ENCODE data around the gene TRIOBP. TPM values are rescaled to one million over a fixed set of nuclear protein-coding genes. Genes with fewer than 3 reads are reported as not detected.

The TRIOBP gene
- polyA plus RNA-seq, 1 experiment: 73.9 TPM

DNA sequence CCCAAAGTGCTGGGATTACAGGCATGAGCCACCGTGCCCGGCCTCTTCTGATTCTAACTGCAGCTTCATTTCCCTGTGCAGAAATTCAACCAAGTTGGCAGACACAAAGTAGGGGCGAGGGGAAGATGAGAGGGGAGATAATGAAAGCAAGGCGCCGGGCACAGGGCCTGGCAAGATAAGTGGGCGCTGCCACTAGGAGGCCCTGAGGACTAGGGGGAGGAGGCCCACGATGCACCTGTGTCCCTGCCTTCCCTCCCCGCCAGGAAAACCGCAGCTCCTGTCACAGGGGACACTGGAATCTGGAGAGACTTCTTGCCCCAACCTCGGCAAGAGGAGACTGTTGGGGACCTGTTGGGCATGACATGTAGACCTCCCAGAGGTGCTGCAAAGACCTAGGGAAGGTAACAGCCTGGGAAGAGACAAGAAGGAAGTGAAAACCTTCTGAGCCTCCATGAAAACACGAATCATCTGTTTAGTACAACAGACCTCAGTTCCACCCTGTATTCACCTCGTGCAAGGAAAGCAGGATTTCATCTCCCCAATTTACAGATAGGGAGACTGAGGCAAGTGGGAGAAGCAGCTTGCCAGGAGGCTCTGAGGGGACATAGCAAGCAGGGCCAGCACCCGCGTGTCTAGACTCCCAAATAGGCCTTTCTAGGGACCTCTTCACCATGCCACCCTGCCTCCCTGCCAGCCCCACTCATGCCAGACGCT, 24.5 kb upstream of the TRIOBP start:
- Histone ChIP-seq H3K4me3 (ENCODE audit: low read depth, low read length) (no peak overlapping the region), H3K27me3 (ENCODE audit: control insufficient read depth, insufficient read depth, low read length) (no peaks in the 10 kb centered on the region), H3K36me3 (ENCODE audit: control insufficient read depth, insufficient read depth, low read length) (peaks cover 1% of the 10 kb centered on the region; the same call in 1 of the 2 replicates)
- DNase-seq (ENCODE audit: low read depth): no peak
- ChIA-PET CTCF (interaction anchor here (3.2 to 15.5 kb wide), 2 partner anchors 9 to 28 kb away, joined by 13 to 265 read pairs; partner anchors contain the start of gene SH3BP1), POLR2A (no interaction called here)
- no peak for TF ChIP-seq CTCF (IDR thresholded peaks at IDR 0.05; ENCODE audit: insufficient read depth, low read depth, low read length)

GRCh38 chr22:37672920-37673455, 23.9 kb upstream of the TRIOBP start:
- CTCF ChIA-PET: interaction anchor here (15.5 kb wide), 1 partner anchor 28 kb away, joined by 265 read pairs; the partner anchor contains the start of gene SH3BP1
- POLR2A ChIA-PET: no interaction called here
- H3K4me3 ChIP-seq (ENCODE audit: low read depth, low read length): no peak overlapping the region
- no peak for TF ChIP-seq CTCF (IDR thresholded peaks at IDR 0.05; ENCODE audit: insufficient read depth, low read depth, low read length)
- H3K36me3 ChIP-seq (ENCODE audit: control insufficient read depth, insufficient read depth, low read length): peaks cover 3% of the 10 kb centered on the region
- no peaks in the 10 kb centered on the region for H3K27me3 ChIP-seq (ENCODE audit: control insufficient read depth, insufficient read depth, low read length)
- DNase-seq (ENCODE audit: low read depth): no peak

- no peak for DNase-seq (ENCODE audit: low read depth)
- ChIA-PET POLR2A (interaction anchor here (1.9 to 2.1 kb wide), 3 partner anchors 13 to 31 kb away, joined by 6 to 16 read pairs (median 10); partner anchors contain the start of gene PDXP), CTCF (interaction anchor here (1.4 to 15.5 kb wide), 4 partner anchors 16 to 118 kb away, joined by 5 to 265 read pairs (median 6); partner anchors contain the start of genes PDXP and SH3BP1)
- no peak for TF ChIP-seq CTCF (IDR thresholded peaks at IDR 0.05; ENCODE audit: insufficient read depth, low read depth, low read length)
- Histone ChIP-seq H3K27me3 (ENCODE audit: control insufficient read depth, insufficient read depth, low read length) (no peaks in the 10 kb centered on the region), H3K4me3 (ENCODE audit: low read depth, low read length) (no peak overlapping the region), H3K36me3 (ENCODE audit: control insufficient read depth, insufficient read depth, low read length) (peaks cover 9% of the 10 kb centered on the region)
Observed at GRCh38 chr22:37674248-37674647, 22.6 kb upstream of the TRIOBP start.

- CTCF ChIA-PET: interaction anchor here (1.0 to 15.5 kb wide), 8 partner anchors 14 to 117 kb away, joined by 3 to 265 read pairs (median 5); partner anchors contain the start of genes PDXP and SH3BP1
- POLR2A ChIA-PET: interaction anchor here (0.6 to 2.1 kb wide), 6 partner anchors 14 to 132 kb away, joined by 6 to 16 read pairs (median 11); partner anchors contain the start of genes GCAT, GGA1 and PDXP
- peak; percentile 85 for DNase-seq (ENCODE audit: low read depth)
- peak; percentile 36 for TF ChIP-seq CTCF (IDR thresholded peaks at IDR 0.05; ENCODE audit: insufficient read depth, low read depth, low read length)
- Histone ChIP-seq H3K4me3 (ENCODE audit: low read depth, low read length) (peak within 1 kb of the TSS; percentile 93), H3K27me3 (ENCODE audit: control insufficient read depth, insufficient read depth, low read length) (no peaks in the 10 kb centered on the region), H3K36me3 (ENCODE audit: control insufficient read depth, insufficient read depth, low read length) (peaks cover 17% of the 10 kb centered on the region)
Observed at GRCh38 chr22:37674951-37675929, 21.6 kb upstream of the TRIOBP start, which contains the start of gene LGALS1. Gene LGALS1 (plus strand): TSS chr22:37675636. CDS start chr22:37675703, 67 bp downstream.

All from BJ (cell line).